Natural killer cell (primary cell): Measurements from ENCODE around the gene NUMBL. TPM values are rescaled to one million over a fixed set of nuclear protein-coding genes. Genes with fewer than 3 reads are reported as not detected.

ENCODE experiments used
- ATAC-seq, 3 donors: fragments of 150-1000 bp in 2 of 3; fragments of 200-7000 bp in 1 of 3; cut with Tn5 transposase; 1 replicate in 1 of 3; 2 replicates in 2 of 3; pipeline ENCODE4 v1.10.0; 2021; ENCODE audit warnings: mild to moderate bottlenecking in 2 of 3, moderate library complexity in 2 of 3
- DNase-seq, 2 donors: peaks; one replicate each; pipeline versions ENCODE4 v3.0.0 to v3.0.0-alpha.2; 2013 to 2021; ENCODE audit warnings: mixed read lengths in 1 of 2
- H3K27ac ChIP-seq: one replicate; pipeline ENCODE4 v1.5.1; 2013; ENCODE audit warnings: mild to moderate bottlenecking, low read length
- H3K27me3 ChIP-seq: one replicate; pipeline ENCODE4 v1.6.1; 2013; ENCODE audit warnings: low read length; ENCODE audit not compliant: control insufficient read depth, insufficient read depth
- H3K36me3 ChIP-seq: one replicate; pipeline ENCODE4 v1.6.1; 2013; ENCODE audit warnings: low read length; ENCODE audit not compliant: control insufficient read depth, insufficient read depth
- H3K4me1 ChIP-seq: one replicate; pipeline ENCODE4 v1.6.1; 2013; ENCODE audit warnings: low read length; ENCODE audit not compliant: control insufficient read depth, insufficient read depth
- H3K4me3 ChIP-seq: one replicate; pipeline ENCODE4 v1.5.1; 2013; ENCODE audit warnings: low read length
- H3K9me3 ChIP-seq: one replicate; pipeline ENCODE4 v1.6.1; 2013; ENCODE audit warnings: low read length; ENCODE audit not compliant: control insufficient read depth, insufficient read depth
- H3K27ac Mint-ChIP-seq, 2 donors: one replicate each; pipeline ENCODE4 v1.8.0; 2022; ENCODE audit warnings: mild to moderate bottlenecking in 2 of 2, mixed read lengths in 2 of 2, moderate library complexity in 1 of 2
- H3K27me3 Mint-ChIP-seq, 2 donors: one replicate each; pipeline ENCODE4 v1.8.0; 2022; ENCODE audit warnings: low read depth in 2 of 2, mixed read lengths in 2 of 2
- H3K36me3 Mint-ChIP-seq: one replicate; pipeline ENCODE4 v1.8.0; 2022; ENCODE audit warnings: mixed read lengths
- H3K4me1 Mint-ChIP-seq, 2 donors: one replicate each; pipeline ENCODE4 v1.8.0; 2022; ENCODE audit warnings: mixed read lengths in 2 of 2
- H3K4me3 Mint-ChIP-seq: one replicate; pipeline ENCODE4 v1.8.0; 2022; ENCODE audit warnings: mild to moderate bottlenecking, moderate library complexity, mixed read lengths
- H3K9me3 Mint-ChIP-seq, 2 donors: one replicate each; pipeline ENCODE4 v1.8.0; 2022; ENCODE audit warnings: mixed read lengths in 2 of 2
- WGBS: methylation state at CpG from one replicate; pipeline ENCODE4 v1.1.7; 2013; ENCODE audit warnings: missing lambda C conversion rate; ENCODE audit not compliant: insufficient coverage; 5-methylcytosine and 5-hydroxymethylcytosine counted together
- intact Hi-C: fragments of 100-400 bp; cut with micrococcal nuclease; formaldehyde crosslinking; loops from one replicate; pipeline ENCODE4 v1.14.2; 2022
- total RNA-seq, 4 donors: library from RNA; stranded (reverse); fragments of 120-200 nt in 1 of 4; gene quantifications; one replicate each; pipeline versions ENCODE4 v1.2.3 to v1.2.4, GENCODE V29; 2013 to 2022
- TF ChIP-seq, protein P1 (sequence below): fragments of 200-600 bp; IDR thresholded peaks from one replicate; pipeline ENCODE4 v1.8.0; 2022; ENCODE audit warnings: antibody characterized with exemption

The NUMBL gene
- total RNA-seq, 3 donors from 2014 or later (not counting 1 experiment from before 2014, with no cell fraction given), result 9.9 to 19.5 (median 10.2) TPM

DNA sequence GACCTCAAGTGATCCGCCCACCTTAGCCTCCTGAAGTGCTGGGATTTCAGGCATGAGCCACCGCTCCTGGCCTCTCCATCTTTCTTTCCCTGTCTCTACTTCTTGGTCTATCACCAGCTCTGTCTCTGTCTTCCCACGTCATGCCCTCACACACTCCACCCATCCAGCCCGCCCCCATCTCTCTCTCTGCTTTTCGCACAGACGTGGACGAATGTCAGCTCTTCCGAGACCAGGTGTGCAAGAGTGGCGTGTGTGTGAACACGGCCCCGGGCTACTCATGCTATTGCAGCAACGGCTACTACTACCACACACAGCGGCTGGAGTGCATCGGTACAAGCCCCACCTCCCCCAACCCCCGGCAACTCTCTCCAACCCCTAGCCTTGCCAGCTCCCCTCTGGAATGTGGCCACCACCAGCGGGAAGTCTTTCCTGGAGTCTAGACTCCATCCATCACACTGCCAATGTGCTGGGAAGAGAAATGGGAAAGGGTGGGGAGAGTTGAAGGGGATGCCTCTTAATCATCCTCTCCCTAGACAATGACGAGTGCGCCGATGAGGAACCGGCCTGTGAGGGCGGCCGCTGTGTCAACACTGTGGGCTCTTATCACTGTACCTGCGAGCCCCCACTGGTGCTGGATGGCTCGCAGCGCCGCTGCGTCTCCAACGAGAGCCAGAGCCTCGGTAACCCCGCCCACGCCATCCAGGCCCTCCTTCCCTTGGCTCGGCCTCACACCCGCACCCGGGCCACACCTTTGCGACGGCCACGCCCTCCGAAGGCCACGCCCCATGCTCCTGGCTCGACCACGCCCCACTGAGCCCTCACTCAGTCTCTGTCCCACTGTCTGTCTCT, 66.8 kb downstream of the NUMBL start:
- Histone ChIP-seq H3K27me3 (no peaks in the 10 kb centered on the region), H3K4me1 (no peaks in the 10 kb centered on the region), H3K9me3 (no peaks in the 10 kb centered on the region), H3K27ac (no peak overlapping the region), H3K4me3 (no peak overlapping the region), H3K36me3 (peaks cover 20% of the 10 kb centered on the region)
- peaks cover 0 to 24% of the 10 kb centered on the region in 2 donors for H3K4me1 Mint-ChIP-seq
- H3K9me3 Mint-ChIP-seq, result no peaks in the 10 kb centered on the region
- no peak overlapping the region for H3K4me3 Mint-ChIP-seq
- no peak for DNase-seq
- TF ChIP-seq, protein P1, sequence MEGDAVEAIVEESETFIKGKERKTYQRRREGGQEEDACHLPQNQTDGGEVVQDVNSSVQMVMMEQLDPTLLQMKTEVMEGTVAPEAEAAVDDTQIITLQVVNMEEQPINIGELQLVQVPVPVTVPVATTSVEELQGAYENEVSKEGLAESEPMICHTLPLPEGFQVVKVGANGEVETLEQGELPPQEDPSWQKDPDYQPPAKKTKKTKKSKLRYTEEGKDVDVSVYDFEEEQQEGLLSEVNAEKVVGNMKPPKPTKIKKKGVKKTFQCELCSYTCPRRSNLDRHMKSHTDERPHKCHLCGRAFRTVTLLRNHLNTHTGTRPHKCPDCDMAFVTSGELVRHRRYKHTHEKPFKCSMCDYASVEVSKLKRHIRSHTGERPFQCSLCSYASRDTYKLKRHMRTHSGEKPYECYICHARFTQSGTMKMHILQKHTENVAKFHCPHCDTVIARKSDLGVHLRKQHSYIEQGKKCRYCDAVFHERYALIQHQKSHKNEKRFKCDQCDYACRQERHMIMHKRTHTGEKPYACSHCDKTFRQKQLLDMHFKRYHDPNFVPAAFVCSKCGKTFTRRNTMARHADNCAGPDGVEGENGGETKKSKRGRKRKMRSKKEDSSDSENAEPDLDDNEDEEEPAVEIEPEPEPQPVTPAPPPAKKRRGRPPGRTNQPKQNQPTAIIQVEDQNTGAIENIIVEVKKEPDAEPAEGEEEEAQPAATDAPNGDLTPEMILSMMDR, result no peak
- 94% methylated on average over 40 of the region's 41 CpGs for WGBS
- intact Hi-C loops, result no loop called here
- H3K27me3 Mint-ChIP-seq, result no peaks in the 10 kb centered on the region
- no peak for ATAC-seq
- H3K27ac Mint-ChIP-seq, result no peak overlapping the region
- H3K36me3 Mint-ChIP-seq, result peaks cover 6% of the 10 kb centered on the region

DNA sequence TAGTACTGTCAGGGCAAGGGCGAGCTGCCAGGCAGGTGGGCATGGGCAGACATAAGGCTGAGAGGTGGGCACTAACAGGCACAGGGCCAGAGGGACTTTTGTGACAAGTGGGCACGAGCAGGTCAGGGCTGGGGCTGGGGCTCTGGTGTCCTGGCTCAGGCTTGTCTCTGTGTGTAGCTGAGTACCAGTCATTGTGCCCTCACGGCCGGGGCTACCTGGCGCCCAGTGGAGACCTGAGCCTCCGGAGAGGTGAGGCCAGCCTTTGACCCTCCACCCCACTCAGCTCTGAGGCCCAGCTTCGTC, 67.7 kb downstream of the NUMBL start:
- Mint-ChIP-seq H3K9me3 (no peaks in the 10 kb centered on the region), H3K36me3 (peaks cover 6% of the 10 kb centered on the region), H3K27ac (no peak overlapping the region), H3K4me1 (peaks cover 0 to 24% of the 10 kb centered on the region in 2 donors), H3K27me3 (no peaks in the 10 kb centered on the region), H3K4me3 (no peak overlapping the region)
- Histone ChIP-seq H3K36me3 (peaks cover 20% of the 10 kb centered on the region), H3K9me3 (no peaks in the 10 kb centered on the region), H3K4me1 (no peaks in the 10 kb centered on the region), H3K27ac (no peak overlapping the region), H3K4me3 (no peak overlapping the region), H3K27me3 (no peaks in the 10 kb centered on the region)
- 92% methylated on average over 7 of the region's 7 CpGs for WGBS
- intact Hi-C loops, result no loop called here
- ATAC-seq (no peak), DNase-seq (no peak)
- TF ChIP-seq, protein P1, result no peak

DNA sequence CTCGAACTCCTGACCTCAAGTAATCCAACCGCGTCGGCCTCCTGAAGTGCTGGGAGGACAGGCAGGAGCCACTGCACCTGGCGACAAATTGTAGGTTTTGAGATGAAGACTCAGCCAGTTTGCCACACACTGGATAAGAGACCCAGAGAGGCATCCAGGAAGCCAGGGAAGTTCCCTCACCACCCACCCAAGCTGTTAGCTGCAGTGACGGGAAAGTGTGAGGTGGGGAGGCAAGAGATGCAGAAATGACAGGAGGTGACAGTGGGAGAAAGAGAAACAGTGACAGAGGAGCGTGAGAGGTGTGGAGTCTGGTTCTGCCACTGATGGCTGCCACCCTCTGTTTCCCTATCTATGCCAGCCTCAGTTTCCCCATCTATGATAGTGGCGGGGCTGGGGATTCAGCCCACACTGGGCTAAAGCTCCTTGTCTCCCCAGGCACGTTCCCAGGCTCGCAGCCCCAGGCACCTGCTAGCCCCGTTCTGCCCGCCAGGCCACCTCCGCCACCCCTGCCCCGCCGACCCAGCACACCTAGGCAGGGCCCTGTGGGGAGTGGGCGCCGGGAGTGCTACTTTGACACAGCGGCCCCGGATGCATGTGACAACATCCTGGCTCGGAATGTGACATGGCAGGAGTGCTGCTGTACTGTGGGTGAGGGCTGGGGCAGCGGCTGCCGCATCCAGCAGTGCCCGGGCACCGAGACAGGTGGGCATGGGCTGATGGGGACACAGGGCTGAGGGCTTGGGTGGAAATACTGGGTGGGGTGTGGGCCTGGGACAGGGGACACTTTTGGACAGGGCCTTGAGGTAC, 68.3 kb downstream of the NUMBL start:
- ATAC-seq (no peak), DNase-seq (no peak)
- Mint-ChIP-seq H3K27ac (no peak overlapping the region), H3K9me3 (no peaks in the 10 kb centered on the region), H3K4me1 (peaks cover 0 to 24% of the 10 kb centered on the region in 2 donors), H3K27me3 (no peaks in the 10 kb centered on the region), H3K36me3 (peaks cover 6% of the 10 kb centered on the region), H3K4me3 (no peak overlapping the region)
- WGBS, result 94% methylated on average over 23 of the region's 24 CpGs
- intact Hi-C loops, result no loop called here
- TF ChIP-seq, protein P1, result no peak
- no peak overlapping the region for H3K4me3 ChIP-seq
- H3K27ac ChIP-seq, result no peak overlapping the region
- no peaks in the 10 kb centered on the region for H3K4me1 ChIP-seq
- H3K27me3 ChIP-seq, result no peaks in the 10 kb centered on the region
- no peaks in the 10 kb centered on the region for H3K9me3 ChIP-seq
- H3K36me3 ChIP-seq, result peaks cover 20% of the 10 kb centered on the region
